ENCODE data around the gene C4orf17.

- TF ChIP-seq CTCF (IDR thresholded peaks at IDR 0.05; ENCODE audit: insufficient read depth, low read length, poor library complexity, severe bottlenecking) (no peak), EZH2phosphoT487 (conservative IDR thresholded peaks at IDR 0.05; ENCODE audit: low read length) (no peak)
Observed at GRCh38 chr4:99536848-99537247, 26.0 kb downstream of the C4orf17 start.
